ENCODE results near the gene TCEANC. TPM values are rescaled to one million over a fixed set of nuclear protein-coding genes. Genes with fewer than 3 reads are reported as not detected.

The TCEANC gene
- total RNA-seq, 1 donor from 2014 or later, result 4.1 TPM

GRCh38 chrX:13697976-13698375, 45.0 kb downstream of the TCEANC start:
- H3K27me3 Mint-ChIP-seq, result no peaks in the 10 kb centered on the region
- H3K4me1 Mint-ChIP-seq (ENCODE audit: low read depth), result peaks cover 19% of the 10 kb centered on the region
- peaks cover 20% of the 10 kb centered on the region for H3K9me3 Mint-ChIP-seq (ENCODE audit: low read depth)
- no peak for DNase-seq (ENCODE audit: low spot score, unreplicated experiment)
- H3K36me3 Mint-ChIP-seq (ENCODE audit: insufficient read depth), result peaks cover 3% of the 10 kb centered on the region
- H3K27ac Mint-ChIP-seq, result no peak overlapping the region
- TF ChIP-seq, protein P1, sequence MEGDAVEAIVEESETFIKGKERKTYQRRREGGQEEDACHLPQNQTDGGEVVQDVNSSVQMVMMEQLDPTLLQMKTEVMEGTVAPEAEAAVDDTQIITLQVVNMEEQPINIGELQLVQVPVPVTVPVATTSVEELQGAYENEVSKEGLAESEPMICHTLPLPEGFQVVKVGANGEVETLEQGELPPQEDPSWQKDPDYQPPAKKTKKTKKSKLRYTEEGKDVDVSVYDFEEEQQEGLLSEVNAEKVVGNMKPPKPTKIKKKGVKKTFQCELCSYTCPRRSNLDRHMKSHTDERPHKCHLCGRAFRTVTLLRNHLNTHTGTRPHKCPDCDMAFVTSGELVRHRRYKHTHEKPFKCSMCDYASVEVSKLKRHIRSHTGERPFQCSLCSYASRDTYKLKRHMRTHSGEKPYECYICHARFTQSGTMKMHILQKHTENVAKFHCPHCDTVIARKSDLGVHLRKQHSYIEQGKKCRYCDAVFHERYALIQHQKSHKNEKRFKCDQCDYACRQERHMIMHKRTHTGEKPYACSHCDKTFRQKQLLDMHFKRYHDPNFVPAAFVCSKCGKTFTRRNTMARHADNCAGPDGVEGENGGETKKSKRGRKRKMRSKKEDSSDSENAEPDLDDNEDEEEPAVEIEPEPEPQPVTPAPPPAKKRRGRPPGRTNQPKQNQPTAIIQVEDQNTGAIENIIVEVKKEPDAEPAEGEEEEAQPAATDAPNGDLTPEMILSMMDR (IDR thresholded peaks at IDR 0.05; ENCODE audit: unreplicated experiment), result no peak
- H3K4me3 Mint-ChIP-seq (ENCODE audit: low read depth), result no peak overlapping the region

DNA sequence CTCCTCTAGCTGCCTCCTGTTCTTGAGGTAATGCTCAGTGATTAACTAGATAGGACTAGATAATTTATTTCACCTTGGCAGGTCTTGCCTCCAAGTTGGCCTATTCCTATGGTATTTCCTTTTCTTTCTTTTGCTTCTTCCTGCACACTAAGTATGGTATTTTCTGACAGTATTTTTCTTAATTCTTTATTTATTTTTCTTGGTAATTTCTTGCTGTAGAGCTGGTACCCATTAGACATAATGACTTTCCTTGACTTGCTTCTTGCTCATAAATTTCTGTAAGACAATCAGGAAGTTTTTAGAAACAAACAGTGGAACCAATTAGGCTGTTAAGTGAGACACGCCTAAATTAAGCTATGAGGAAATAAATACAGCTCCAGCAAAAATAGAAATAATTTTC, 45.5 kb downstream of the TCEANC start:
- Mint-ChIP-seq H3K9me3 (ENCODE audit: low read depth) (peaks cover 15% of the 10 kb centered on the region), H3K4me1 (ENCODE audit: low read depth) (peaks cover 16% of the 10 kb centered on the region), H3K4me3 (ENCODE audit: low read depth) (no peak overlapping the region), H3K36me3 (ENCODE audit: insufficient read depth) (peaks cover 3% of the 10 kb centered on the region), H3K27me3 (no peaks in the 10 kb centered on the region), H3K27ac (no peak overlapping the region)
- no peak for DNase-seq (ENCODE audit: low spot score, unreplicated experiment)
- TF ChIP-seq, protein P1 (IDR thresholded peaks at IDR 0.05; ENCODE audit: unreplicated experiment), result no peak

DNA sequence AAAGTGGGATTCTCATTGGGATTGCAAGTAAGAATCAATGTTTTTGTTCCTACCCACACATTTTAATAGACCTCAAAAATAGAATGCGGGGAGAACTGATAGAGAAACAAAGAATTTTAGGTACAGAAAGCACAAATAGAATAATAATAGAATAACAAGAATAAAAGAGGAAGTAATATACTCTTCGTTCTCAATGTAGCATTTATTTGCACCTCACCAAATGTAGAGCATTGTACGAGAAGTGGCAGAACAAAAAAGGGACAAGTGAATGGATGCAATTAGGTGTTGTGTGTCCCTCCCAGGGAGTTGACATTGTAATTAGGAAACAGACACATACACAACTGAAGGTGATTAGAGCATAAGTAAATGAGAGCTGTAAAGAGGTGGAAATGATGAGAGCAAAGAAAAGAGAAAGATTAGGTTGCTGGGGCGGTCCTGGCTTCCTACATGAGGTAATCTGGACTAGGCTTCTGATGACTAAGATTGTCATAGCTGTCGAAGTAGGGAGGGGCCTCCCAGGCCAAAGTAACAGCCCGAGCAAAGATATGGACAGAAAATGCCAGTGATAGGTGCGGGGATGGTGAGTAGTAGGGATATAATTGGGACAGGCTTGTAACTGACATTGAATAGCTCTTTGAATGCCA, 46.4 kb downstream of the TCEANC start:
- H3K9me3 Mint-ChIP-seq (ENCODE audit: low read depth), result peaks cover 18% of the 10 kb centered on the region
- TF ChIP-seq, protein P1 (IDR thresholded peaks at IDR 0.05; ENCODE audit: unreplicated experiment), result no peak
- H3K27me3 Mint-ChIP-seq, result no peaks in the 10 kb centered on the region
- no peak overlapping the region for H3K4me3 Mint-ChIP-seq (ENCODE audit: low read depth)
- no peak overlapping the region for H3K27ac Mint-ChIP-seq
- no peak for DNase-seq (ENCODE audit: low spot score, unreplicated experiment)
- H3K4me1 Mint-ChIP-seq (ENCODE audit: low read depth), result peaks cover 13% of the 10 kb centered on the region
- H3K36me3 Mint-ChIP-seq (ENCODE audit: insufficient read depth), result peaks cover 5% of the 10 kb centered on the region

DNA sequence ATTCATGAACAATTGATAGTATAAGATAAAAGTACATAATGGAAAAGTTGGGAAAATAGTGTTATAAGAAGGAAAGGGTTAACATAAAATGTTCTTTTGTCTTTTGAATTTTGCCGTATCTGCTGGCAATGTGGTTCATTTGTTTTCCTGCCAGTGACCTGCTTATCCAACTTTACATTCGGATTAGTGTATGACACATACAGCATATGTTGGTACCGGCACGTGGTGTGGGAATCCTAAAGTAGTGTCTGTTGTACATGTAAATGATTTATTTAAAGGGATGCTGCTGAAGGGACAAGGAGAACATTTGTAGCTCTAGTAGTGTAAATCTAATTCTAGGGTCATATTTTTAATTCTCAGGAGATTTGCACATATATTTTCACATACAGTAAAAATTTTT, 47.4 kb downstream of the TCEANC start:
- H3K27ac Mint-ChIP-seq, result no peak overlapping the region
- no peak overlapping the region for H3K4me3 Mint-ChIP-seq (ENCODE audit: low read depth)
- peaks cover 14% of the 10 kb centered on the region for H3K9me3 Mint-ChIP-seq (ENCODE audit: low read depth)
- peaks cover 4% of the 10 kb centered on the region for H3K36me3 Mint-ChIP-seq (ENCODE audit: insufficient read depth)
- TF ChIP-seq, protein P1 (IDR thresholded peaks at IDR 0.05; ENCODE audit: unreplicated experiment), result no peak
- H3K4me1 Mint-ChIP-seq (ENCODE audit: low read depth), result peaks cover 8% of the 10 kb centered on the region
- H3K27me3 Mint-ChIP-seq, result no peaks in the 10 kb centered on the region
- no peak for DNase-seq (ENCODE audit: low spot score, unreplicated experiment)

GRCh38 chrX:13702111-13702789, 49.3 kb downstream of the TCEANC start:
- H3K36me3 Mint-ChIP-seq (ENCODE audit: insufficient read depth), result peaks cover 3% of the 10 kb centered on the region
- no peak overlapping the region for H3K4me3 Mint-ChIP-seq (ENCODE audit: low read depth)
- TF ChIP-seq, protein P1 (IDR thresholded peaks at IDR 0.05; ENCODE audit: unreplicated experiment), result no peak
- H3K27ac Mint-ChIP-seq, result no peak overlapping the region
- DNase-seq (ENCODE audit: low spot score, unreplicated experiment), result no peak
- H3K27me3 Mint-ChIP-seq, result no peaks in the 10 kb centered on the region
- peaks cover 8% of the 10 kb centered on the region for H3K4me1 Mint-ChIP-seq (ENCODE audit: low read depth)
- peaks cover 13% of the 10 kb centered on the region for H3K9me3 Mint-ChIP-seq (ENCODE audit: low read depth)
